HAP-1 (cell line): Measurements from ENCODE around the gene CTSH.

Experiments used
- DNase-seq, 2 experiments: peaks; one replicate each; pipeline ENCODE4 v3.0.0-alpha.2; 2016 to 2020; ENCODE audit warnings: low spot score in 2 of 2
- H3K27me3 ChIP-seq: fragments of 250-450 bp; sonication (Bioruptor Pico); 2 replicates; pipeline ENCODE4 v1.5.1; 2020; ENCODE audit warnings: low read depth, mild to moderate bottlenecking, moderate library complexity
- H3K36me3 ChIP-seq: fragments of 250-450 bp; sonication (Bioruptor Pico); replicated peaks from 2 replicates; pipeline ENCODE4 v1.5.1; 2020; ENCODE audit warnings: mild to moderate bottlenecking
- H3K4me1 ChIP-seq: fragments of 250-450 bp; sonication (Bioruptor Pico); 2 replicates; pipeline ENCODE4 v1.5.1; 2020; ENCODE audit warnings: mild to moderate bottlenecking
- H3K4me3 ChIP-seq: fragments of 250-450 bp; sonication (Bioruptor Pico); 2 replicates; pipeline ENCODE4 v1.5.1; 2020; ENCODE audit warnings: mild to moderate bottlenecking, moderate library complexity
- H3K9me3 ChIP-seq: fragments of 250-450 bp; sonication (Bioruptor Pico); 2 replicates; pipeline ENCODE4 v1.5.1; 2020; ENCODE audit warnings: mild to moderate bottlenecking, moderate library complexity
- in situ Hi-C: fragments of 300-500 bp; cut with MboI; formaldehyde crosslinking; loops from 3 replicates; pipeline ENCODE4 v1.14.3; 2020; ENCODE audit warnings: low sequenced_read_pairs, inconsistent platforms, mixed read lengths

CTSH gene

DNA sequence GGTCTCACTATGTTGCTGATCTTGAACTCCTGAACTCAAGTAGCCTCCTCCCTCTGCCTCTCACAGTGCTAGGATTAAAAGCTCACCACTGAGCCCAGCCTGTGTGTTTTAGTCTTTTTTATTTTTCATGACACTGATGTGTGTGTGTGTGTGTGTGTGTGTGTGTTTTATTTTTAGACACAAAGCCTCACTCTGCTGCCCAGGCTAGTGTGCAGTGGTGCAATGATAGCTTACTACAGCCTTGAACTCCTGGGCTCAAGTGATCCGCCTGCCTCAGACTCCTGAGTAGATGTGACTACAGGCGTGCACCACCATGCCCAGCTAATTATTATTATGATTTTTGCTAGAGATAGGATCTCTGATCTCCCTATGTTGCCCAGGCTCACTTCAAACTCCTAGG lies 23.3 kb upstream of the CTSH start:
- DNase-seq, result no peak
- Histone ChIP-seq H3K36me3 (no peaks in the 10 kb centered on the region), H3K27me3 (no peaks in the 10 kb centered on the region), H3K4me3 (no peak overlapping the region), H3K9me3 (no peaks in the 10 kb centered on the region), H3K4me1 (peaks cover 6% of the 10 kb centered on the region; the same call in 1 of the 2 replicates)
- in situ Hi-C loops, result no loop called here

DNA sequence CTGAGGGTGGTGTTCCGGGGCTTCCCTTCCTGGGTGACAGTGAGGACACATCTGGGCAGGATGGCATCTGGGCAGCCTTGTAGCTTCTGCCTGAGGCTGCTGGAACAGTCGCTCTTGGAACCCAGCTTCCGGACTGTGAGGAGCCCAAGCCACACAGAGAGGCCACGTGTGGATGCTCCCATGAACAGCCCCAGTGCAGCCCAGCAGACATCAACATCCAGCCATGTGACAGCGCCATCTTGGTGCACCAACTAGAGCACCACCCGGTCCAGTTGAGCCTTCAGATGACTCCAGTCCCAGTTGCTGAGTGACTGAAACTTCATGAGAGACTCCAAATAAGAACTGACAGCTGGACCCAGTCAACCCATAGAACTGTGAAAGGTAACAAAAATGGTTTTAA lies 15.5 kb upstream of the CTSH start:
- in situ Hi-C loops, result no loop called here
- H3K36me3 ChIP-seq, result no peaks in the 10 kb centered on the region
- 0 out of 2 replicates have a peak, but pooled peaks cover 2% of the 10 kb centered on the region for H3K9me3 ChIP-seq
- DNase-seq, result no peak
- H3K4me3 ChIP-seq, result no peak overlapping the region
- H3K27me3 ChIP-seq, result peaks cover 6% of the 10 kb centered on the region; the same call in 1 of the 2 replicates
- H3K4me1 ChIP-seq, result no peaks in the 10 kb centered on the region

DNA sequence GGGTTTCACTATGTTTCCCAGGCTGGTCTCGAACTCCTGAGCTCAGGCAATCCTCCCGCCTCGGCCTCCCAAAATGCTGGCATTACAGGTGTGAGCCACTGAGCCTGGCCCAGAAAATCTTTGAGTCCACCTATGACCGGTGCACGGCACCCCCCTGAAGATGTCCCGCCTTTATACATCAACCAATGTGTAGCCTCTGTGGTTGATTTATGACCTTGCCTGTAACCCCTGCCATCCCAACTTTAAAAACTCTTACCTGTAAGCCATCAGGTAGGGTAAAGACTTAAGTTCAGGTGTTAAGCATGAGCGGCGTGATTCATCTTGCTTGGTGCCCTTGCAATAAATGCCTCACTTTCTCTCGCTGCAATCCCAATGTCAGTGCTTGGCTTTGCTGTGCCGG lies 14.5 kb upstream of the CTSH start:
- H3K36me3 ChIP-seq, result no peaks in the 10 kb centered on the region
- H3K9me3 ChIP-seq, result 0 out of 2 replicates have a peak, but pooled peaks cover 2% of the 10 kb centered on the region
- H3K27me3 ChIP-seq, result peaks cover 6% of the 10 kb centered on the region; the same call in 1 of the 2 replicates
- no peak for DNase-seq
- H3K4me1 ChIP-seq, result no peaks in the 10 kb centered on the region
- no peak overlapping the region for H3K4me3 ChIP-seq
- in situ Hi-C loops, result no loop called here

DNA sequence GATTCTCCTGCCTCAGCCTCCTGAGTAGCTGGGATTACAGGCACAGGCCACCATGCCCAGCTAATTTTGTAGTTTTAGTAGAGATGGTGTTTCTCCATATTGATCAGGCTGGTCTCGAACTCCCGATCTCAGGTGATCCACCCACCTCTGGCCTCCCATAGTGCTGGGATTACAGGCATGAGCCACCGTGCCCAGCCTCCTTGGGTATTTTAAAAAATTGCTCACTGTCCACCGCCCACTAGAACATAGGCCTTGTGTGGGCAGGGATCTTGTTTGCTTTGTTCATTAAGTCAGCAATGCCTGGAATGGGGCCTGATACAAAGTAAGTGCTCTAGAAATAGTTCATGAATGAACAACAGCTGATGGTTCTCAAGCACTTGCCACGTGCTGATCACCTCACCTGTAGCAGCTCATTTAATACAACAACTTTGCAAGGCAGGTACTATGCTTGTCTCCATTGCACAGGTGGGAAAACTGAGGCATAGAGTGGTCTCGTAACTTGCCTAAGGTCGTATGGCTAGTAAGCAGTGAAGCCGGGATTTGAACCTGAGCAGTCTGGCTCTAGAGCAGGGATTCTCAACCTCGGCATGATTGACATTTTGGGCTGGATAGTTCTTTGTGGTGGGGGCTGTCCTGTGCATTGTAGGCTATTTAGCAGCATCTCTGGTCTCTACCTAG lies 12.7 kb upstream of the CTSH start:
- no peaks in the 10 kb centered on the region for H3K36me3 ChIP-seq
- in situ Hi-C loops, result no loop called here
- peaks cover 6% of the 10 kb centered on the region; the same call in 1 of the 2 replicates for H3K27me3 ChIP-seq
- H3K4me3 ChIP-seq, result no peak overlapping the region
- no peaks in the 10 kb centered on the region for H3K4me1 ChIP-seq
- DNase-seq, result no peak
- H3K9me3 ChIP-seq, result no peaks in the 10 kb centered on the region

DNA sequence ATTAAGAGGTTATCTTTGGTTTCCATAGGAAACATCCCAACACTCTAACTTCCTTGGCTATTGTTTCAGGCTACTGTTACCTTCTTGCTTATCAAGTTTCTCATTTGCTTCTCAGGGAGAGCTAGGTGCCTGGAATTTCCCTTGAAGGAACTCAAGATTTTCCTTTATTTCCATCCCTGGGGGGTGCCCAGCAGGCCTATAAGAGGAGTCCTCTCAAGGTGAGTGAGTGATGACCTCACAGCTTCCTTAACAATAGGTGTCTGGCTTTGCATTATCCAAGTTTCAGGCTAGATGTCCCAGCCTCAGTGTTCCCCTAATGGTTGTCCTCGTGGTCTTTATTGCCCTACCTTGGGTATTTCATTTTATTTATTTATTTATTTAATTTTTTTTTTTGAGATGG lies 12.1 kb upstream of the CTSH start:
- Histone ChIP-seq H3K36me3 (no peaks in the 10 kb centered on the region), H3K4me1 (no peaks in the 10 kb centered on the region), H3K4me3 (no peak overlapping the region), H3K9me3 (no peaks in the 10 kb centered on the region), H3K27me3 (peaks cover 1% of the 10 kb centered on the region; the same call in 1 of the 2 replicates)
- no peak for DNase-seq
- in situ Hi-C loops, result no loop called here

DNA sequence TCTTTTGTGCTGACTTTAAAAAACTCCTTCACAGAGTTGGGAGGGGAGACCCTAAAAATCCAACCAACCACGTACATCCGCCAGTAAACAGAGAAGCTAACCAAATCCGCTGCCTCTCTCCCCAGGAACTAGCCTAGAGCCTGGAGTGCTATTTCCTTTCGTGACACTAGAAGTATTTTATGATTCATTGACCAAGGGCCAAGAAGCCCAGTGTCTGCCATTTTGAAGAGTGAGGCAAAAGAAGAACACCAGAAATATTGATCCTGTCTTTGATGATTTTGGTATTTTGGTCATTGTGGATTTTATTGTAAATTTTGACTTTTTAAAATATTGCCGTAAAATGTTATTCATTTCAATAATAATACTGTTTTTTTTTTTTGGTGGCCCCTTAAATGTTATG lies 10.5 kb upstream of the CTSH start:
- Histone ChIP-seq H3K4me3 (no peak overlapping the region), H3K4me1 (no peaks in the 10 kb centered on the region), H3K9me3 (no peaks in the 10 kb centered on the region), H3K27me3 (no peaks in the 10 kb centered on the region), H3K36me3 (no peaks in the 10 kb centered on the region)
- in situ Hi-C loops, result no loop called here
- no peak for DNase-seq

DNA sequence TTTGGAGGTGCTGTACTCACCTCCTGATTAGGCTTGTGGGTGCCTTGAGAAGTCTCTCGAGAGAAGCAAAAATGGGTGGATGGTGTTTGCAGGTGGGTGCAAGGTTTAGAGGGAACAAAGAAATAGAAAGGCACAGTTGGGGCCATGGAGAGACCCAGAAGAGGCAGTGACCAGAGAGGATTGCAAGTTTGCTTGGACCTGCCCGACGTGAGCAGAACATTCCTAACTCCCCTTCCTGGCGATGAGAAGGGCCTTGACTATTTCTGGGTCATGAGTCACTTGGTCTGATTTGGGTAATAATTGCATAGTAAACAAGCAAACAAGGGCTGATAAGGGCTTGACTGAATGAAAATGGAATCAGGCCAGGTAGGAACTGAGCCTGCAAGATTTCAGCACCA lies 7.0 kb upstream of the CTSH start:
- in situ Hi-C loops, result no loop called here
- H3K4me1 ChIP-seq, result no peaks in the 10 kb centered on the region
- no peaks in the 10 kb centered on the region for H3K36me3 ChIP-seq
- no peak overlapping the region for H3K4me3 ChIP-seq
- no peak for DNase-seq
- peaks cover 2% of the 10 kb centered on the region; the same call in 1 of the 2 replicates for H3K27me3 ChIP-seq
- no peaks in the 10 kb centered on the region for H3K9me3 ChIP-seq

DNA sequence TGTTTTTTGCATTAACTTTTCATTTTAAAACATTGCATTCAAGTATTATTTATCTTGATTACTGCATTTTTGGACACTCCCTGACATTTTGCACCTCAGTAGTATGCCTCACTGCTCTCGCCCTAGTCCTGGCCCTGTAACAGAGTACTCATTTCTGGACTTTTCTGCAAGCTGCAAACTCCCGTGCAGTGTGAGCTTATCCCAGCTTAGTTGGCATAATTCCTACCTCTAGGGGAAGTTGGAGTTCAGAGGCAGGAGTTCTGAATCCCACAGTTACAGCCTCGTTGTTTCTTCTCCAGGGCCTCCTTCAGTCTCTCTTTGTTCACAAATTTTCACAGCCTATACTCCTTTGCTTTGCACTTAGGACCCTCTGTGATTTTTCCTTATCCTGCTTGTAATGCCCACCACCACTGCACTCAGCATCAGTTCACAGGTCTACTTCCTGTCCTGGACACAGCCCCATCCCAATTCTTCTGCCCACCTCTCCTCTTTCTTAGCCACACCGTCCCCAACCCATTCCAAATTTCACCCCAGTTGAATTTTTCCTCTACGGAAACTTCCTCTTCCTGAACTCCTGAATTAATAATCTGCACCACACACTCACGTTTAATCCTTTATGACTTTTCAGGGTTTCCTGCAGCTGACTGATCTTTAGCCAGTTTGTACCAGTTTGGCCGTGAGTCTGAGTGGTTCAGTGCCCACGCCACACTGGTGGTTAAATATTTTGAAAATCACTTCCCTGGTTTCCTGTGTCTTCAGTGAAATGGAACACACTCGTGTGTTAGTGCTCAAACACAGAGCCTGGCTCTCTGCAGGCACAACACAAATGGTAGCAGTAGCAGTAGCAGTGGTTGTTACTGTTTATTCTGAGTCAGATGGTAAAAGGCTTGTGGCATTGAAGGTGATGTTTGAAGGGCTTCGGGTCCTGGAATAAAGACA lies 6.3 kb upstream of the CTSH start:
- in situ Hi-C loops, result no loop called here
- peaks cover 8% of the 10 kb centered on the region; the same call in 1 of the 2 replicates for H3K27me3 ChIP-seq
- H3K36me3 ChIP-seq, result no peaks in the 10 kb centered on the region
- H3K4me1 ChIP-seq, result no peaks in the 10 kb centered on the region
- H3K9me3 ChIP-seq, result no peaks in the 10 kb centered on the region
- peak in 1 of 2 experiments; percentile 33 for DNase-seq
- H3K4me3 ChIP-seq, result no peak overlapping the region

DNA sequence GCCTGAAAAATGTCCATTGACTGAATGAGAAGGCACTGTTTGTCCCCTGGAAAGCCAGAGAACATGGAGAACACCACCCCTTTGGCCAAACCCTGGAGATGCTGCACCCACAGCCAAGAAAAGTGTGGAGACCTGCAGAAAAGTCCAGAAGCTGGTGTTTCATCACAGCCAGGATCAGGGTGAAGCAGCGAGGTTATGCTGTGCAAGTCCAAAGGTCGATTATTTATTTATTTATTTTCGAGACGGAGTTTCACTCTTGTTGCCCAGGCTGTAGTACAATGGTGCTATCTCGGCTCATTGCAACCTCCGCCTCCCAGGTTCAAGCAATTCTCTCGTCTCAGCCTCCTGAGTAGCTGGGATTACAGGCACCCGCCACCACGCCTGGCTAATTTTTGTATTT lies 5.5 kb upstream of the CTSH start:
- in situ Hi-C loops, result no loop called here
- no peaks in the 10 kb centered on the region for H3K9me3 ChIP-seq
- DNase-seq, result no peak
- H3K36me3 ChIP-seq, result no peaks in the 10 kb centered on the region
- H3K4me3 ChIP-seq, result no peak overlapping the region
- H3K27me3 ChIP-seq, result peaks cover 8% of the 10 kb centered on the region; the same call in 1 of the 2 replicates
- no peaks in the 10 kb centered on the region for H3K4me1 ChIP-seq

DNA sequence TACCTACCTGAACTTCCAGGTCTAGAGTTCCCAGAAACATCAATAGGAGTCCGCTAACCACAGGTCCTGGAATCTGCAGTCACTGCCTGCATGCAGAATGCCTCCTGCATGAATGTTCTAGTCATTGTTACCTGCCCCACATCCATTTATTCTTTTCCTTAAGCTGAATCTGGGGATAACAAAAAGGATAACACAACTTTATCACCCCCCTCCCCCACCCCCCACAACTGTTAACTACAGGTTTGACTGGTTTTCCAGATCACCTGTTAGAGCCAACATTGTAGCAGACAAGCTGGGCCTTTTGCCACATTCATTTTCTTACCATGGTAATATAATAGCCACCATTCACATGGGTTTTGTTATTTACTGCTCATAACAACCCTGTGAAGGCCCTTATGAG lies 4.6 kb upstream of the CTSH start:
- no peak for DNase-seq
- Histone ChIP-seq H3K4me3 (no peak overlapping the region), H3K9me3 (no peaks in the 10 kb centered on the region), H3K36me3 (no peaks in the 10 kb centered on the region), H3K27me3 (peaks cover 8% of the 10 kb centered on the region), H3K4me1 (peaks cover 3% of the 10 kb centered on the region)
- in situ Hi-C loops, result no loop called here

DNA sequence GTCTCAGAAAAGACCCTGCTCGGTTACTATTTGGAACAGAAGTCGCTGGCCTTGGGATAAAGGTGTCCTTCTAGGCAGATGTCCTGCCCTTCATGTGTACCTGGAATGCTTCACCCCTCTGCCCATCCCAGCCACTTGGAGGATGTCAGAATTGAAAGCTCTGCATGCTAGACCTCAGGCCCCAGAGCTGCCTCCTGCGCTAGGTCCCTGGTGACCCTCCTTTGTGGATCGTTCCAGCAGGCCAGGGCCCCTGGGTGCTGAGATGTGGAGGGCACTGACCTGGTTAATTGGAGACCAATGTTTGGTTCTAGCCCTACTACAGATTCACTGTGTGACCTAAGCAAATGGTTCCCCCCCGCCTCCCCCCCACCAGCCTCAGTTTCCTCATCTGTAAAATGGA lies 2.7 kb upstream of the CTSH start:
- DNase-seq, result no peak
- no peaks in the 10 kb centered on the region for H3K9me3 ChIP-seq
- in situ Hi-C loops, result no loop called here
- H3K4me3 ChIP-seq, result no peak overlapping the region
- H3K36me3 ChIP-seq, result no peaks in the 10 kb centered on the region
- peaks cover 5% of the 10 kb centered on the region for H3K4me1 ChIP-seq
- peaks cover 15% of the 10 kb centered on the region for H3K27me3 ChIP-seq

DNA sequence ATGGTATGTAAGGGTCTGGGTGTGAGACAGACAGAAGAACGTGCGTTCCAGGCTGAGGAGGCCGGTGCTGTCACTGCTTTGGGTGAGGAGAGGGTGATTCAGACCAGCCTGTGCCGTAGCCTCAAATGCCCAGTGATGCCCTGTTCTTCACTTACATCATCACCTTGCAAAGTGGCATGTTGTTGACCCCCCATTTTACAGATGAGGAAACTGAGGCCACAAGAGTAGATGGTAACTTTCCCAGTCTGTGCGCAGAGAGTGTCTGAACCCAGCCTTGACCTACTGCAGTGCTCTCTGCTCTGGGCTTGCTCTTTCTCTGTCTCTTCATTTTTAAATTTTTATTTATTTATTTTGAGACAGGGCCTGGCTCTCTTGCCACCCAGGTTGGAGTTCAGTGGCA lies 1.6 kb upstream of the CTSH start:
- peaks cover 5% of the 10 kb centered on the region for H3K4me1 ChIP-seq
- no peaks in the 10 kb centered on the region for H3K9me3 ChIP-seq
- H3K36me3 ChIP-seq, result no peaks in the 10 kb centered on the region
- no peak overlapping the region for H3K4me3 ChIP-seq
- in situ Hi-C loops, result no loop called here
- no peak for DNase-seq
- H3K27me3 ChIP-seq, result peaks cover 15% of the 10 kb centered on the region

DNA sequence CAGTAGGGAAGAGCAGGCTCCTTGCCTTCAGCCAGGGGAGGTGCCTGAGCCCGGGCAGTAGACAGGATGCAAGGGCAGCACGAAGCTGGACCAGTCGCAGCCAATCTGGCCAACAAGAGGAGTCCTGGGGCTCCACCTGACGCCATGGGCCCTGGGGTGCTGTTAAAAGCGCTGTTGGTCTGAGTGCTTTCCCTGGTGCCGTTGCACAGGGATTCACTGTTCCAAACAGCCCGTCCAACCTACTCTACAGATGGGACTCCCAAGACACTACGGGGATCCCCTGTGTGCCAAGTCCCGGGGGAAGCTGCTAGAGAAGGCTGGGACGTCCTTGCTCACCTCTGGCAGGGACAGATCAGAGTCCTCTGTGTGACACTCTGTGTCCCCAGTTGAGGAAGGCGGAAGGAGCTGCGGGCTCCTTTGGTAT lies 632 bp downstream of the CTSH start:
- Histone ChIP-seq H3K36me3 (no peaks in the 10 kb centered on the region), H3K9me3 (no peaks in the 10 kb centered on the region), H3K4me3 (peak overlapping the region; percentile 33), H3K4me1 (peaks cover 5% of the 10 kb centered on the region), H3K27me3 (peaks cover 15% of the 10 kb centered on the region)
- in situ Hi-C loops, result no loop called here
- peak in 1 of 2 experiments; percentile 28 for DNase-seq

DNA sequence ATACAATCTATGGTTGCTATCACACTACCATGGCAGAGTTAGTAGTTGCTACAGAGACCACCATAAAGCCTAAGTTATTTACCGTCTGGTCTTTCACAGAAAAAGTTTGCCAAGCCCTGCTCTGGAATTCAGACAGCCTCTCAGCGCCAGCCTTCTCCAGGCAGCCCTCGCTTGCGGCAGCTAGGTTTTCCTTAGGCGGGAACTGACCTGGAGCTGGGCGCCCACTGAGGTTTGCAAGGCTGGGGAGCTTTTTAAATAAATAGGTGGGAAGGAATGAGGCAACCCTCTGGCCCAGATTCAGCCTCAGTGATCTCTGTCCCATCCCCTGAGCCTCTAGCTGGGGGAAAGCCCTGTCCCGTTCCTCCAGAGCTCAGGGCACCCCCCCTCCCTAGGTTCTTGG lies 1.2 kb downstream of the CTSH start:
- peak in 1 of 2 experiments; percentile 28 for DNase-seq
- Histone ChIP-seq H3K4me1 (peaks cover 5% of the 10 kb centered on the region), H3K4me3 (no peak overlapping the region), H3K36me3 (no peaks in the 10 kb centered on the region), H3K9me3 (no peaks in the 10 kb centered on the region), H3K27me3 (peaks cover 15% of the 10 kb centered on the region)
- in situ Hi-C loops, result no loop called here
